HG02970 (cell line): Measurements from ENCODE around the gene MYL3.

Experiments
- ATAC-seq: cut with Tn5 transposase; IDR thresholded peaks from one replicate; pipeline ENCODE4 v1.9.1; 2021; ENCODE audit warnings: mild to moderate bottlenecking, moderate library complexity, moderate number of reproducible peaks; ENCODE audit not compliant: unreplicated experiment, low FRiP score

Gene MYL3

GRCh38 chr3:46852839-46853355, 10.3 kb downstream of the MYL3 start:
- no peak for ATAC-seq

GRCh38 chr3:46852334-46852720, 10.9 kb downstream of the MYL3 start:
- ATAC-seq: no peak

DNA sequence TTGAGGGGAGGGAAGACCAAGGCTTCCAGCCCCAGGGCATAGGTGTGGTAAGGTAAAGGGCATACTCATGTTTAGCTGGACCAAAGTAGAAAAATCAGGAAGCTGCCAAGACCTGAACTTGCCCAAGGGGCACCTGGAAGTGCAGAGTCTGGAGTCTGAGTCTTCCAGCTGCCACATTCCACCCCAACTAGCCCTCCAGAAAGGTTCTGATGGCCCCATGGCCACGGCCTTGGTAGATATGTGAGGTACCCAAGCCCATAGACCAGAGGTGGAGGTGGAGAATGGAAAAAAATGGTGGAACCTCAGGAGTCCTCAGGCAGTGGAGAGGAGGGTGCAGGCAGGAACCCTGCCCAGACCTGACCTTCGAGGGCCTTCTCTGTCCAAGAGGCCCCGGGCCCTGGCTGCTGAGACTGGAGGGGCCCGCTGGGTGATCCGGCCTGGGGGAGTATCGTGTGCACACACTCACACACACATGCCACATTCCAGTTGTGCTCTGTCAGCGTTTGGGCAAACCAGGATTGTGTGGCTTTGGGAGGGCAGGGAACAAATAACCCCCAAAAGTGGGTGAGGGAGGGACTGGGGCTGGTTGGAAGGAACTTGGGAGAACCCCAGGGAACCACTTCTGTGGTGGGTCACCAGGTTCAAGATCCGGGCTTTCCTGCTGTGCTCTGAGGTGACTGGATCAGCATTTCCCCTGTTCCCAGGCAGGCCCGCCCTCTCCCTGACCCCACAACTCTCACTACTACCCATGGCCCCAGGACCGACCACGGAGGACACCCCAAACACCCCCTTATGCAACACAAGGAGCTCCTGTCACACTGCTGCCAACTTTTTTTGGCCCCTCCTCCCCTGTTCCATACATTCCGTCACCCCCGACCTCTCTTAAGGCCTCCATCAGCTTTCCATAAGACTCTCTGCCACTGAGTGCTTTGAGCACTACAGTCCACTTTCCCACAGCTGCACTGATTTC, 11.6 kb downstream of the MYL3 start:
- ATAC-seq: no peak

- ATAC-seq: no peak
Observed at GRCh38 chr3:46850468-46850779, 12.8 kb downstream of the MYL3 start.

GRCh38 chr3:46849686-46850467, 13.4 kb downstream of the MYL3 start:
- no peak for ATAC-seq

GRCh38 chr3:46849045-46849631, 14.1 kb downstream of the MYL3 start:
- ATAC-seq: no peak

- ATAC-seq: no peak
Observed at GRCh38 chr3:46848271-46849044, 14.8 kb downstream of the MYL3 start.

DNA sequence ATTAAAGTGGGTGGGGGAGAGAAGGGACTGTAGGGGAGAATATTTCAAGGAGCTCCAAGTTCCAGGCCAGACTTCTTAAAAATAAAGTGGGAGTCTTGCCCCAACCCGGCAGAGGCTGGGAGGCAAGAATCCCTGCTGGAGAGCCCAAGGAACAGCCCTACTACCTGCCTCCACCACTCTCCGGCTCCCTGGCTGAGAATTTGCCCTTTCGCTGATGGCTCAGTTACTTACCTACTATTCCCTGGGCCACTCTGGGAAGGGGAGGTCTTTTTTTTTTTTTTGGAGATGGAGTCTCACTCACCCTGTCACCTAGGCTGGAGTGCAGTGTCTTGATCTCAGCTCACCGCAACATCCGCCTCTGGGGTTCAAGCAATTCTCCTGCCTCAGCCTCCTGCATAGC, 15.5 kb downstream of the MYL3 start:
- ATAC-seq: no peak

- no peak for ATAC-seq
Observed at GRCh38 chr3:46846624-46847542, 16.4 kb downstream of the MYL3 start.

DNA sequence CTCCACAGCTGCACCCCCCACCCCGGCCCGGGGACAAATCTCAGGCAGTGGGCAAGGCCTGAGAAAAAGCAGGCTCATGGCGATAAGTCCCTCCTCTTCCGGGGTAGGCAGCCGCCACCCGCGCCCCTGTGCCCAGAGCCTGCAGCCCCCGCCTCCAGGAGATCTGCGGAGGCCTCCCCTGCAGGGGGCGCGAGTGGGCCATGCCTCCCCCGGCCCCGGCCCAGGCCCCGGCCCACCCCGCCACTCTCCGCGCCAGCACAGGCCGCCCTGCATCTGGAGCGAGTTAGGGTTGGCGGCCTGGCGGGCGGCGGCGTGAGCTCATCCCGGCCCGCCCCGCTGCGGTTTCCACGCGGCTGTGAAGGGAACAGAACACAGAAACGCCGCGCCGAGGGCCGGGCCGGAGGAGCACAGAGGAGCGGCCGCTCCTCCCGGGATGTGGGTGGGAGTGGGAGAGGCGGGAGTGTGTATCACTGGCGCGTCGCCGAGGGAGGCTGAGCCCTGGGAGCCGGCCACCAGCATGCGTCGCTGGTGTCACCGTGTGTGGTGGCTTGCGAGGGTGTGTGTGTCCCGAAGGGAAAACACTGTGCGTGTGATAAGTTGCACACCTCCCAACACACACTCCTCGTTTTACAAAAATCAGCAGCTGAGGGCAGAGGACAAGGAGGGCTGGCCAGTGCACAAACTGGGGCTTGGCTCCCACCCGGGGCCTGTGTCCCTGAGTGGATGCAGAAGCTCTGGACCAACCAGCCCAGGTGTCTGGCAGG, 17.2 kb downstream of the MYL3 start:
- peak; percentile 61 for ATAC-seq

- ATAC-seq: no peak
Observed at GRCh38 chr3:46845397-46845859, 17.8 kb downstream of the MYL3 start.

DNA sequence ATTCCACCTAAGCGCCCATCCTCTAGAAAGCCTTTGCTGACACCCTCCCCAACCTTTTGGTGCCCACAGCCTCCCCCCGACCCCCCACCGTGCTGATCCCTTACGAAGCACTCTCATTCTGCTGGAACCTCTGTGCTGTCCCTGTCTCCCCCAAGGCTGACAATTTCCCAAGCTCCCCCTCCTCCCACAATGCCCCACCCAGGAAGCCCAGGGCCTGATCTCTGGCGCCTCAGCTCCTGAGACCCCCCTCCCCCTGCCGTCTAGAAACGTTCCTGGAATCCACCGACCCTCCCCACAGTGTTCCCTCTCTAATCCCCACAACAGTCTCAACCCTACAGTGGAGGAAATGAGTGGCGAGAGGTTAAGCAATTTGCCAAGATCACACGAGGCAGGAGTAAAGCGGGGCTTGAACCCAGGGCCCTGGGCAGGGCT, 18.3 kb downstream of the MYL3 start:
- no peak for ATAC-seq

DNA sequence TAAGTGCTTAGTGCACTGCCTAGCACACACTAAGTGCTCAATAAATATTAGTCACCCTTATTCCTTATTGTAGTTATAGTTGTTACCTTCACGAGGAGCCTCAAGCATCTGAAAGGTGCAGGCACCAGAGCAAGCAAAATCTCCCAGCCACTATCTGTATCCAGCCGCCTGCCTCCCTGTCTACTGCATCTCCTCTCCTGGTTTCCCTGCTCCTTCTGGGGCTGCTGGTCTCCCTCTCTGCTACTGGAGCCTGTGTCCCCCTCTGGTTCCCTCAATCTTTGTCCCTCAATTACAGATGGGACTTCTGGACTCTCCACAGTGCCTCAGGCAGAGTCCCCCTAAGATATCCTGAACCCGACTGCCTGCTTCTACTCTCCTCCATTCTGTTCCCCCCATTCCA, 18.8 kb downstream of the MYL3 start:
- ATAC-seq: no peak

DNA sequence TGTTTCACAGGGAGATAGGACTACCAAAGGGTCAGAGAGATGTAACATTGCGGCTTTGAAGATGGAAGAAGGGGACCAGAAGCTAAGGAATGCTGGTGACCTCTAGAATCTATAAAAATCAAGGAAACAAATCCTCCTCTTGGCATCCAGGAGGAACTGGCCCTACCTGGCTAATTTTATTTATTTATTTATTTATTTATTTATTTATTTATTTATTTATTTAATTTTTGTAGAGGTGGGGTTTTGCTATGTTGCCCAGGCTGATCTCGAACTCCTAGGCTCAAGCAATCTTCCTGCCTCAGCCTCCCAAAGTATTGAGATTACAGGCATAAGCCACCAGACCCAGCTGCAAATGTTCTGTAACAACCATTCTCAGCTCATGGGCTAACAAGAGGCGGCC, 19.7 kb downstream of the MYL3 start:
- no peak for ATAC-seq

- no peak for ATAC-seq
Observed at GRCh38 chr3:46840491-46840890, 22.8 kb downstream of the MYL3 start.

DNA sequence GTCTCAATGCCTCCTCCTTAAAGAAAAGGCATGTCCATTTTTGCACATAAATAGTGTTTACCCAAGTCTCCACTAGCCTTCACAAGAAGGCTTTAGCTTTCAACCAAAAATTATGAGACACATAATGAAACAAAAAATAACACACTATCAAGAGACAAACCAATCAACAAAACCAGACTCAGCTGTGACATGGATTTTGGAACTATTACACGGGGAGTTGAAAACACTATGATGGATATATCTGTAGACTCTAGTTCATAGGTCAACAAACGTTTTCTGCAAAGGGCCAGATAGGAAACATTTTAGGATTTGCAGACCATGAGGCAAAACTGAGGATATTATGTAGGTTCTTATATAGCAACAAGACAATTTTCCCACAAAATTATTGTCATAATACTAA, 24.9 kb downstream of the MYL3 start:
- ATAC-seq: no peak

DNA sequence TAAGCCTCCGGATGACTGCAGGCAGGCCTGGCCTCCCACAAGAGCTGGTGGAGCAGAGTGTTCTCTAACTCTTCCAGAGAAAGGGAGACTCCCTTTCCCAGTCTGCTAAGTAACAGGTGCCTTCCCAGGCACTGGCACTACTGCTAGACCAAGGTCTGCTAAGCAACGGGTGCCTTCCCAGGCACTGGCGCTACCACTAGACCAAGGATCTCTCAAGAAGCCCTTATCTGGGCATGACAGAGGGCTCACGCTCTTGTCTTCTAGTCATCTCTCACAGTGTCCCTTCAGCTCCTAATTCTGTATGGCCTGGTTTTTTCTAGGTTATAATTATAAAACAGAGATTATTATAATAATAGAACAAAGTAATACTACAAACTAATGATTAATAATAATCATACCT, 27.8 kb downstream of the MYL3 start:
- no peak for ATAC-seq

- no peak for ATAC-seq
Observed at GRCh38 chr3:46835054-46835453, 28.2 kb downstream of the MYL3 start.
